ENCODE data around the gene TEN1.

DNA sequence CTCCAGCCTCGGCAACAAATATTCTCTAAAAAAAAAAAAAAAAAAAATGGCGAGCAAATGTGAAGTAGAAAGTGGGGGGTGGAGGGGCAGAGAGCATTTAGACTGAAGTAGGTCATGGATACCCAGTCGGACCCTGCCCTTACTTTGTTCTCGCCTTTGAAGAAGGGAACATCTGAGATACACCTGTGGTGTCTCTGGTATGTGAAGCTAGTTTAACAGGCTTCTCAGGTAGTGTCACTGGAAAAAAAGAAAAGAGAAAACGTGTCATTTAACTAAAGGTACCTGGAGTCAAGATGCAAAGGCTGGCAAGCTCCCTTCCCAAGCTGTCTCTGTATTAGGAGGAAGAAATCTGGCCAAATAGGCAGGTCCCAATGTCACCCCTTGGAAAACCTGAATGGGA is 46.2 kb upstream of the TEN1 start:
- TF ChIP-seq CTCF (IDR thresholded peaks at IDR 0.05 in 2 of 3, conservative IDR thresholded peaks at IDR 0.05 in 1 of 3; ENCODE audit: insufficient read depth in 2 of 3, low read depth in 1 of 3, low read length in 3 of 3) (no peak), NFIX (CRISPR knock-in tag; IDR thresholded peaks at IDR 0.05; ENCODE audit: low read depth) (no peak), SMC3 (conservative IDR thresholded peaks at IDR 0.05; ENCODE audit: insufficient read depth, low read depth, low read length) (no peak), HDGF (IDR thresholded peaks at IDR 0.05) (no peak), TCF7L2 (IDR thresholded peaks at IDR 0.05; ENCODE audit: low read depth, low read length) (no peak), ZBTB2 (IDR thresholded peaks at IDR 0.05) (no peak)
- TF ChIP-seq, protein P1, sequence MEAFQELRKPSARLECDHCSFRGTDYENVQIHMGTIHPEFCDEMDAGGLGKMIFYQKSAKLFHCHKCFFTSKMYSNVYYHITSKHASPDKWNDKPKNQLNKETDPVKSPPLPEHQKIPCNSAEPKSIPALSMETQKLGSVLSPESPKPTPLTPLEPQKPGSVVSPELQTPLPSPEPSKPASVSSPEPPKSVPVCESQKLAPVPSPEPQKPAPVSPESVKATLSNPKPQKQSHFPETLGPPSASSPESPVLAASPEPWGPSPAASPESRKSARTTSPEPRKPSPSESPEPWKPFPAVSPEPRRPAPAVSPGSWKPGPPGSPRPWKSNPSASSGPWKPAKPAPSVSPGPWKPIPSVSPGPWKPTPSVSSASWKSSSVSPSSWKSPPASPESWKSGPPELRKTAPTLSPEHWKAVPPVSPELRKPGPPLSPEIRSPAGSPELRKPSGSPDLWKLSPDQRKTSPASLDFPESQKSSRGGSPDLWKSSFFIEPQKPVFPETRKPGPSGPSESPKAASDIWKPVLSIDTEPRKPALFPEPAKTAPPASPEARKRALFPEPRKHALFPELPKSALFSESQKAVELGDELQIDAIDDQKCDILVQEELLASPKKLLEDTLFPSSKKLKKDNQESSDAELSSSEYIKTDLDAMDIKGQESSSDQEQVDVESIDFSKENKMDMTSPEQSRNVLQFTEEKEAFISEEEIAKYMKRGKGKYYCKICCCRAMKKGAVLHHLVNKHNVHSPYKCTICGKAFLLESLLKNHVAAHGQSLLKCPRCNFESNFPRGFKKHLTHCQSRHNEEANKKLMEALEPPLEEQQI (IDR thresholded peaks at IDR 0.05): no peak
